HFFc6 (cell line): Measurements from ENCODE around the gene GHRHR. TPM values are rescaled to one million over a fixed set of nuclear protein-coding genes. Genes with fewer than 3 reads are reported as not detected.

Source experiments
- DNase-seq: peaks from one replicate; pipeline ENCODE4 v3.0.0-alpha.2; 2018
- H3K27ac Mint-ChIP-seq: 2 replicates; pipeline ENCODE4 v1.8.0; 2020; ENCODE audit warnings: mild to moderate bottlenecking, mixed read lengths
- H3K27me3 Mint-ChIP-seq: 2 replicates; pipeline ENCODE4 v1.8.0; 2021; ENCODE audit warnings: mild to moderate bottlenecking, moderate library complexity, mixed read lengths; ENCODE audit not compliant: insufficient read depth
- H3K36me3 Mint-ChIP-seq: 2 replicates; pipeline ENCODE4 v1.8.0; 2021; ENCODE audit warnings: low read depth, mixed read lengths
- H3K4me1 Mint-ChIP-seq: 2 replicates; pipeline ENCODE4 v1.8.0; 2020; ENCODE audit warnings: low read depth, mixed read lengths
- H3K4me3 Mint-ChIP-seq: 2 replicates; pipeline ENCODE4 v1.8.0; 2020; ENCODE audit warnings: mild to moderate bottlenecking, moderate library complexity, mixed read lengths
- H3K9me3 Mint-ChIP-seq: 2 replicates; pipeline ENCODE4 v1.8.0; 2020; ENCODE audit warnings: mild to moderate bottlenecking, mixed read lengths
- total RNA-seq, 6 experiments: library from RNA; stranded (reverse); fragmentation: NEBNext Ultra II Directional; extraction: Animal tissue kit (Norgen Biotek cat#: 25700); gene quantifications; 2 replicates in 1 of 6; 3 replicates in 5 of 6; pipeline ENCODE4 v1.2.3, GENCODE V29; 2021
- TF ChIP-seq, protein P1 (sequence below): fragments of 200-600 bp; sonication (generic); IDR thresholded peaks from 2 replicates; pipeline ENCODE4 v1.5.0; 2021; ENCODE audit warnings: antibody characterized with exemption, mild to moderate bottlenecking

The GHRHR gene
- total RNA-seq, 6 experiments from 2014 or later: not detected

DNA sequence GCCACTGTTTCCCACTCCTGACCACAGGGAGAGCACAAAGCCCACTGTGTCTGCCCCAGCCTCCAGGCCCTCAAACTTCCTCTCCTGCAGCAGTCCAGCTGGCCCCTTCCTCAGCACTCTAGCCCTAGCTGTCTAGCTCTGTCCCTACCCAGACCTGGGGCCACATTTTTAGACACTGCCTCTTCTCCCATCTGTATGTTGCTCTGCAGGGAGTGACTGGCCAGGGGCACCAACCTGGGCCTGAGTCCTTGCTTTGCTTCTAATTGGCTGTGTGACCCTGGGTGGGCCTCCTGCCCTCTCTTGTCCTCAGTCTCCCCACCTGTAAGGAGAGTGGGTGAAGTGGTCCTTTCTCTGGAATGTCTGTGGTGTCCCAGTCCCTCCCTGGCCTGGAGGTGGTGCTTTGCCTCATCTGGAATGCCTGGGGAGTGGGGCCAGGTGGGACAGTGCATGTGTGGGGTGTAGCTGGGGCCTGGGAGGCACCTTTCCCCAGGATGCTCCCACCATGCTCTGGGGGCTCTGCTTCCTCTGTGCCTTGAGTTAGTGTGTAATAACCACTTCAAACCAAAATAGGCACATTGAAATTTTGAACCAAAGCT lies 27.0 kb upstream of the GHRHR start:
- H3K36me3 Mint-ChIP-seq: no peaks in the 10 kb centered on the region
- no peaks in the 10 kb centered on the region for H3K4me1 Mint-ChIP-seq
- DNase-seq: no peak
- H3K4me3 Mint-ChIP-seq: no peak overlapping the region
- H3K27me3 Mint-ChIP-seq: peaks cover 43% of the 10 kb centered on the region
- H3K9me3 Mint-ChIP-seq: no peaks in the 10 kb centered on the region
- H3K27ac Mint-ChIP-seq: no peak overlapping the region
- TF ChIP-seq, protein P1, sequence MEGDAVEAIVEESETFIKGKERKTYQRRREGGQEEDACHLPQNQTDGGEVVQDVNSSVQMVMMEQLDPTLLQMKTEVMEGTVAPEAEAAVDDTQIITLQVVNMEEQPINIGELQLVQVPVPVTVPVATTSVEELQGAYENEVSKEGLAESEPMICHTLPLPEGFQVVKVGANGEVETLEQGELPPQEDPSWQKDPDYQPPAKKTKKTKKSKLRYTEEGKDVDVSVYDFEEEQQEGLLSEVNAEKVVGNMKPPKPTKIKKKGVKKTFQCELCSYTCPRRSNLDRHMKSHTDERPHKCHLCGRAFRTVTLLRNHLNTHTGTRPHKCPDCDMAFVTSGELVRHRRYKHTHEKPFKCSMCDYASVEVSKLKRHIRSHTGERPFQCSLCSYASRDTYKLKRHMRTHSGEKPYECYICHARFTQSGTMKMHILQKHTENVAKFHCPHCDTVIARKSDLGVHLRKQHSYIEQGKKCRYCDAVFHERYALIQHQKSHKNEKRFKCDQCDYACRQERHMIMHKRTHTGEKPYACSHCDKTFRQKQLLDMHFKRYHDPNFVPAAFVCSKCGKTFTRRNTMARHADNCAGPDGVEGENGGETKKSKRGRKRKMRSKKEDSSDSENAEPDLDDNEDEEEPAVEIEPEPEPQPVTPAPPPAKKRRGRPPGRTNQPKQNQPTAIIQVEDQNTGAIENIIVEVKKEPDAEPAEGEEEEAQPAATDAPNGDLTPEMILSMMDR: no peak

DNA sequence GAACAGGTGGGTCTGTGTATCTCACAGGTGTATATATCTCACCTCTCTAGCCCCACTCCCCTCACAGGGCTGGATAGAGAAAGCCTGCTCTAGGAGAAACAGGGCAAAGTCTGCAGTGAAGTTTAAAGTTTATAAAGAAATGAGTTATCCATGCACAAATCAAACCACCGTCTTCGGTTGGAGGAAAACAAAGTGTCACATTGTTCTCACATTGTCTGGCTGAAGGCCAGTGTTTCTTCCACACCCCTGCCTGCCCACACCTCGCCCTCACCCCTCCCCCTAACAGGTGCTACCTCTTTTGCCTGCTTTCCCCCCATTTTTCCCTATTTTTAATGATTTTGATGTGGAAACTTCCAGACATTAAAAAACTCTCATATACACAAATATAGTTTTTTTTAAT lies 26.3 kb upstream of the GHRHR start:
- H3K4me3 Mint-ChIP-seq: no peak overlapping the region
- H3K9me3 Mint-ChIP-seq: no peaks in the 10 kb centered on the region
- DNase-seq: no peak
- H3K27ac Mint-ChIP-seq: no peak overlapping the region
- H3K27me3 Mint-ChIP-seq: peaks cover 36% of the 10 kb centered on the region
- no peaks in the 10 kb centered on the region for H3K36me3 Mint-ChIP-seq
- TF ChIP-seq, protein P1: no peak
- H3K4me1 Mint-ChIP-seq: no peaks in the 10 kb centered on the region

DNA sequence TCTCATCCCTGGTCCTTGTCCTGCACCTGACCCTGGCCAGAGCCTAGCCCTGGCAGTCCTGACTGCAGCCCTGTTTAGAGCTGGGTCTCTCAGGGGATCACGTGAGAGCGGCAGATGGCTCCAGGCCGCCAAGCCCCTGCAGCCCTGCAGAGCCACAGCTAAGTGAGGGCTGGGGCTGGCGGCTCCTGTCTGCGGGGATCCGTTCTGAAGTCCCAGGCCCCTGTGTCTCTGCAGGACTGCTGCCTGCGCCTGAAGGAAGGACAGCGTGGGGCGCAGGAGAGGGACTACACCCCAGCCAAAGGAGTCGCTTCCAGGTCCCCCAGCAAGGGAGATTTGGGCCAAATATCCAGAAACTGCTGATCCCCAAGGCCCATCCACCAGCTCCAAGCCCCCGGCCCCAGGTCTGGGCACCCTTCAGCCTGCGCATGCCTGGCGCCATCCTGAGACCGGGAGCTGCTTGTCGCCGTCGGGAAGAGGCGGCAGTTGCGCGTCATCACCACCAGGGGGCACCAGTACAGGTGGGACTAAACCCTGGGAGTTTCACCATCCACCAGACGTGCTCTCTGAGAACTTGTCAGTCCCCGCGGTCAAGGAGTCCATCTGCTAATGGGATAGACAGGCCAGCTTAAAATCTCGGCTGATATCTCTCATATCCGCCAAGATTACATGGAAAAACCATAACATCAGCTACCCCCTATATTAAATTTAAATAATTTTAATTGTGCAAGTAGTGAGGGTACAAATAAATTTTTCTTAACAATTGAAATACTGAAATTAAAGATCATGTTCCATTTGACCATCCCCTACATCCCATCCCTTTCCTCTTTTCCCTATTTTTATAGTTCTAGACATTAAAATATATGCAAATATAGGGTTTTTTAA lies 25.1 kb upstream of the GHRHR start:
- Mint-ChIP-seq H3K4me3 (peak overlapping the region; percentile 24; the same call in 1 of the 2 replicates), H3K27ac (no peak overlapping the region), H3K27me3 (peaks cover 38% of the 10 kb centered on the region), H3K9me3 (no peaks in the 10 kb centered on the region), H3K4me1 (no peaks in the 10 kb centered on the region), H3K36me3 (no peaks in the 10 kb centered on the region)
- TF ChIP-seq, protein P1: peak; percentile 100
- peak; percentile 59 for DNase-seq

DNA sequence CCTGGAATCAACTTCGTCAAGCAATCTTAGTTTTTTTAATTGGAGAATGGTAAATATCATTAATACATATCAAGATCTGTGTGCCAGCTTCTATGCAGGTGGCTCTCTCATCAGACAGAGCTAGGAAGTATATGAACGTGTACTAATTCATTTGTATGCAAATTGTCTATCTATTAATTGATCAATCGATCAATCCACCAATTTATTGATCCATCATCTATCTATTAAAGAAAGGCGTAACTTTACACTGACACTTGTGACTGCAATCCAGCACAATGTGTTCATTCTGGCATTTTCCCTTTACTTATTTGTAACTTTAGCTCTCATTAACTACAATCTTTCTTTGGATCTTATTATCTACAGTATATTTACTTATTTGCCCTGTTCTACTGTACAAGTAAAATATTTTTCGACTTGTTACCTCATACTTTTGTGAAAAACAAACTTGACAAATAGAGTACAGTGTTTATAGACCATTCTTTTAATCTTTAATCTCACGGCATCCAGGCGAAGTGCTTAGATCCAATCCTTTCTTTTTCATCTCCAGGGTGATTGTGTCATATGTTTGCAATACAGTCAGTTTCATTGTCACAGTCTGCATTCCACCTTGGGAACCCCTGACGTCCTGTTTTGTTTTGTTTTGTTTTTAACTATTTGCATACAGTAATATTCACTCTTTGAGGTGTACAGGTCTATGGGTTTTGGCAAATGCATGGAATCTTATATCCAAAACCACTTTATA lies 22.0 kb upstream of the GHRHR start:
- DNase-seq: no peak
- Mint-ChIP-seq H3K4me1 (no peaks in the 10 kb centered on the region), H3K27me3 (peaks cover 21% of the 10 kb centered on the region), H3K9me3 (peaks cover 8% of the 10 kb centered on the region; the same call in 1 of the 2 replicates), H3K36me3 (no peaks in the 10 kb centered on the region; the same call in 1 of the 2 replicates), H3K27ac (no peak overlapping the region), H3K4me3 (no peak overlapping the region)
- TF ChIP-seq, protein P1: no peak

DNA sequence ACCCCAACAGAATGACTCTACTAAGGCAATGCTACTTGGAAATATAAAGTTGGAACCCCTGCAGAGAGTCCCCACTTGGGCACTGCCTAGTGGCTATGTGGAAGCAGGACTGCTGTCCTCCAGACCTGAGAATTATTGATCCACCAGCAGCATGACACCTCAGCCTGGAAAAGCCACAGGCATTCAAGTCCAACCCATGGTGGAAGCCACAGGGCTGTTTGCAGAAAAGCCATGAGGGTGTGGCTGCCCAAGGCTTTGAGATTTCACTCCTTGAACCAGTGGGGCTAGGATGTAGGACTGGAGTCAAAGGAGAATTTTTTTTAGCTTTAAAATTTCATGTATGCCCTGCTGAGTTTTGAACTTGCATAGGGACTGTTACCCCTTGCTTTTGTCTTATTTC lies 13.6 kb upstream of the GHRHR start:
- no peaks in the 10 kb centered on the region; the same call in 1 of the 2 replicates for H3K36me3 Mint-ChIP-seq
- H3K4me3 Mint-ChIP-seq: no peak overlapping the region
- no peak for DNase-seq
- H3K9me3 Mint-ChIP-seq: peaks cover 12% of the 10 kb centered on the region; the same call in 1 of the 2 replicates
- no peak overlapping the region for H3K27ac Mint-ChIP-seq
- no peaks in the 10 kb centered on the region for H3K4me1 Mint-ChIP-seq
- H3K27me3 Mint-ChIP-seq: peaks cover 13% of the 10 kb centered on the region
- TF ChIP-seq, protein P1: no peak
